GM18519 (cell line): ENCODE results near the gene RPGR.

Source experiments
- ATAC-seq: cut with Tn5 transposase; IDR thresholded peaks from one replicate; pipeline ENCODE4 v1.9.1; 2021; ENCODE audit warnings: mild to moderate bottlenecking, moderate library complexity; ENCODE audit not compliant: unreplicated experiment, low FRiP score

The RPGR gene, protein sequence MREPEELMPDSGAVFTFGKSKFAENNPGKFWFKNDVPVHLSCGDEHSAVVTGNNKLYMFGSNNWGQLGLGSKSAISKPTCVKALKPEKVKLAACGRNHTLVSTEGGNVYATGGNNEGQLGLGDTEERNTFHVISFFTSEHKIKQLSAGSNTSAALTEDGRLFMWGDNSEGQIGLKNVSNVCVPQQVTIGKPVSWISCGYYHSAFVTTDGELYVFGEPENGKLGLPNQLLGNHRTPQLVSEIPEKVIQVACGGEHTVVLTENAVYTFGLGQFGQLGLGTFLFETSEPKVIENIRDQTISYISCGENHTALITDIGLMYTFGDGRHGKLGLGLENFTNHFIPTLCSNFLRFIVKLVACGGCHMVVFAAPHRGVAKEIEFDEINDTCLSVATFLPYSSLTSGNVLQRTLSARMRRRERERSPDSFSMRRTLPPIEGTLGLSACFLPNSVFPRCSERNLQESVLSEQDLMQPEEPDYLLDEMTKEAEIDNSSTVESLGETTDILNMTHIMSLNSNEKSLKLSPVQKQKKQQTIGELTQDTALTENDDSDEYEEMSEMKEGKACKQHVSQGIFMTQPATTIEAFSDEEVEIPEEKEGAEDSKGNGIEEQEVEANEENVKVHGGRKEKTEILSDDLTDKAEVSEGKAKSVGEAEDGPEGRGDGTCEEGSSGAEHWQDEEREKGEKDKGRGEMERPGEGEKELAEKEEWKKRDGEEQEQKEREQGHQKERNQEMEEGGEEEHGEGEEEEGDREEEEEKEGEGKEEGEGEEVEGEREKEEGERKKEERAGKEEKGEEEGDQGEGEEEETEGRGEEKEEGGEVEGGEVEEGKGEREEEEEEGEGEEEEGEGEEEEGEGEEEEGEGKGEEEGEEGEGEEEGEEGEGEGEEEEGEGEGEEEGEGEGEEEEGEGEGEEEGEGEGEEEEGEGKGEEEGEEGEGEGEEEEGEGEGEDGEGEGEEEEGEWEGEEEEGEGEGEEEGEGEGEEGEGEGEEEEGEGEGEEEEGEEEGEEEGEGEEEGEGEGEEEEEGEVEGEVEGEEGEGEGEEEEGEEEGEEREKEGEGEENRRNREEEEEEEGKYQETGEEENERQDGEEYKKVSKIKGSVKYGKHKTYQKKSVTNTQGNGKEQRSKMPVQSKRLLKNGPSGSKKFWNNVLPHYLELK

DNA sequence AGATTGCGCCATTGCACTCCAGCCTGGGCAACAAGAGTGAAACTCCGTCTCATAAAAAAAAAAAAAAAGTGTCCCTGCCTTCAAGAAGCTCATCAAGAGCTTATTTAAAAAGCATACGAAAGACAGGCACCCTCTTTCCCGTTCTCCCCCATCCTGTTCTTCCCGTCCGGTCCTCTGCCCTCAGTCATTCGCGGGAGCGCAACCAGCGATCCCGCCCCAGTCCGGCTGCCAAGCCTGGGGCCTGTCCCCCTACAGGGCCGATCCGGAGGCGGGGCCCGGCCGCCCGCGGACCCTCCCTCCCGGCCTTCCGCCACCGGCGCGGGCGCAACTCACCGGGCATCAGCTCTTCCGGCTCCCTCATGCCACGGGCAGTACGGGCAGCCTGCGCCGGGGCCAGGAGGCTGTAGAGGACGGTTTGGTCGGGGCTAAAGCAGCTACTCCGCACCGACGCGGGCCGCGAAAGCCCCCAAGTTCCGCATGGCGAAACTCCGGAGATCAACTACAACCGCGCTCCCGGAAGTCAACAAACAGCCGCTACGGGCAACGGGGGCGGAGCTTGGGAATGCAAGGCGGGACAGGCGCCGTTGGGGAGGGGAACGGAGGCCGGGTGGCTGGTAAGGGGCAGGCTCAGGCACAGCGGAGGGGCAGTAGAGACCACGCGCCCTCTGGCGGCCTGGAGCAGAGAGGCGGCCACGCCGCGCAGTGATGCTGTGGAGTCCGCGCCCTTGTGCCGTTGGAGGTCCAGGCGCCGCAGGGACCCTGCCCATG is at the start of gene RPGR:
Gene RPGR, minus strand, starts transcription at position 503 of the 768 bp plus-strand sequence. Its CDS starts 142 bp downstream, at position 361.
- ATAC-seq: peak; percentile 92

DNA sequence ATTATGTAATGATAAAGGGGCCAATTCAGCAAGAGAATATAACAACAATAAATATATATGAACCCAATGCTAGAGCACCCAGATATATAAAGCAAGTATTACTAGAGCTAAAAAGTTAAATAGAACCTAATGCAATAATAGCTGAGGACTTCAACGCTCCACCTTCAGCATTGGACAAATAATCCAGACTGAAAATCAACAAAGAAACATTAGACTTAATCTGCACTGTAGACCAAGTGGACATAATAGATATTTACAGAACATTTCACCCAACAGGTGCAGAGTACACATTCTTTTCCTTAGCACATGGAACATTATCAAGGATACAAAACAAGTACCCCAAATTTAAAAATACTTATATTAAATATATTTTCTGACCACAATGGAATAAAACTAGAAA is 49.4 kb upstream of the RPGR start:
- ATAC-seq: no peak

DNA sequence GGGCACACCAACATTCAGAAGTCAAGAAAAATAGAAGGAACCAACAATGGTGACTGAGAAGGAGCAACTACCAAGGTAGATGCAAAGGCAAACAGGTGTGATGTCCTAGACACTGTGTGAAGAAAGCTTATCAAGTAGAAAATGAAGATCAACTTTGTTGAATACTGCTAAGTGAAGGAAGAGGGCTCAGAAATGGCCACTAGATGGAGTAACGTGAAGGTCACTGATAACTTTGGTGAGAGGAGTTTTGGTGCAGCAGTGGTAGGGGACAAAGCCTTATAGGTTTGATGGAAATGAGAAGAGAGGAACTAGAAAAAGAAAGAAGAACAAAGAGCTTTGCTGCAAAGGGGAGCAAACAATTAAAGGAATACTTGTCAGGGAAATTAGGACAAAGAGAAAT is 48.6 kb upstream of the RPGR start:
- ATAC-seq: no peak

DNA sequence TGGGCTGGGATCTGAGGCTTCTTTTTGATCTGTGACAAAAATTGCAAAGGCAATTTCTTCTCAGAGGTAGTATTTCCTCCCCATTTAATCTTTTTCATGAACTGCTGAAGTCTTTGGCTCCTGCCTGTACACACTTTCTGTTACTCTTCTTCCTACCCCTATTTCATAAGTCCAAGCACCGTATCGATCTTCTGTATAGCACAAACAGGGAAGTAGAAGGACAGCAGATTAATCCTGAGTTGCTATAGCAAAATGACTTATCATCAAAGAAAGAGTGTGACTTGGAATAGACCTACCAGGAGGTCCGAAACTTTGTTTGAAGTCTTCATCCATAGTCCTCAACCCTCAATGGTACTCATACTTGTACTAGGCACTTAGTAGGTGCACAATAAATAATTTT is 47.1 kb upstream of the RPGR start:
- no peak for ATAC-seq

DNA sequence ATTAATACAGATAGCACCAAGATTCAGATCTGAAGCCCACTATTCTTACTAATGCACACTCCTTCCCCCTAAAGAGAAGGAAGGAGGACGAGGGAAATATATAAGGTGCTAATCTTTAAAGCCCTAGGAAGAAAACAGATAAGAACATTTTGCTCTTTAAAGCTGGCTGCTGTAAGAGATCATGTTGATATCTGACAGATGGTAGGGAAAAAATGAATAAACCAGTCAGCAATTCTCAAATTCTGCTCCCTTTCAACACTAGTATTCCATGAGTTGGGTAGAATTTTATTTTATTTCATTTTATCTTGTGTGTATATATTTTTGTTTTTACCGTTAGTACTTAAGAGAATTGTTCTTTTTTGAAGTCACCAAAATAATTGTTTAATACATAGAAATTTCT is 44.3 kb upstream of the RPGR start:
- ATAC-seq: no peak

DNA sequence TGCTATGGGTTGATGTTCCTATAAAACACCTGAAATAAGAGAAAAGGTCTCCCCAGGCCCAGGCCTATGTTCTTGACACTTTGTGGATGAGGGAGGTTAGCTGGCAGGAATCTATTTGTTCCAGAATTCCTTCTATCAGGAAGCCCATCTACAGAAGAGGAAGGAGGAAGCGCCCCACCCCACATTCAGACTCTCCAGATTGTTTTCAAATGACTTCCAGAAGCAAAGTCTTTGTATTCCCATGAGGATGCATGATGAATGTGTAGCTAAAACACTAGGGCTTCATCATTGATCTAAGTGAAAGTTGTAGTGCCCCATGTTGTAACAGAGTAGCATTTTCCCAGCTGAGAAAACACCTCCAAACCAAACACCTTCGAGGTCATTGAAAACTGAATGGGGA is 41.5 kb upstream of the RPGR start:
- no peak for ATAC-seq

DNA sequence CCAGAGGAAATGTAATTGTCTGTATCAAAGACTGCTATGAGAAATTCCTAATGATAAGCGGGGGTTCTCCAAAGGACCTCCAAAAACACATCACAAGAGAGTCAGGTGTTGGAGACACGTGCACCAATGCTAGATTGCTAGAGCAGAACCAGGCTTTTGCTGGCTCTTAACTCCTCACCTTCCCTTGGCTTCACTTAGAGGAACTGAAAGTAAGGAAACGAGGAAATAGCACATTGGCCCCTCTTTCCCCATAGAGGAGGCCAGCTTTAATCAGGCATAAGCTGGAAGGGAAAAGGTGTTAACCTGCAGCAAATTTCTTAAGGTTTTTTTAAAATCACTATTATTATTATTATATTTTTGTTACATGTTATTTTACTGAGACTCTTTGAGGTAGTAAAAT is 38.6 kb upstream of the RPGR start:
- no peak for ATAC-seq

DNA sequence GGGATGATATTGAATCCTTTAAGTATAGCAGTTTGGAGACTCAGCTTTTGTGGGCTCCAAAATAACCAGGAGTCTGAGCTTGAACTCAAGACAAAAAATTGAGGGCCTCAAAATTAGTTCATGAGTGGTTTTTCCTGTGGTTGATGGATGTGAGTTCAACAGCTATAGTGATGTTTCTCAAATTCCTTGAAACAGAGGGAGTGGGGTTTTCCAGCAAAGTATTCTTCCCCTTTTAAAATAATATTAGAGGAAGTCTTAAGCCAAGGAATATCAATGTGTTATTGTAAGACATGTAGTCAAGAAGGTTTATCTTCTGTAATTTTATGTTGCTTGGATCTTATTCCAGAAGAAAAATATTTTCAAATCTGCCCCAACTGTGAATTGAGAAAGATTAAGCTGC is 35.7 kb upstream of the RPGR start:
- ATAC-seq: no peak

DNA sequence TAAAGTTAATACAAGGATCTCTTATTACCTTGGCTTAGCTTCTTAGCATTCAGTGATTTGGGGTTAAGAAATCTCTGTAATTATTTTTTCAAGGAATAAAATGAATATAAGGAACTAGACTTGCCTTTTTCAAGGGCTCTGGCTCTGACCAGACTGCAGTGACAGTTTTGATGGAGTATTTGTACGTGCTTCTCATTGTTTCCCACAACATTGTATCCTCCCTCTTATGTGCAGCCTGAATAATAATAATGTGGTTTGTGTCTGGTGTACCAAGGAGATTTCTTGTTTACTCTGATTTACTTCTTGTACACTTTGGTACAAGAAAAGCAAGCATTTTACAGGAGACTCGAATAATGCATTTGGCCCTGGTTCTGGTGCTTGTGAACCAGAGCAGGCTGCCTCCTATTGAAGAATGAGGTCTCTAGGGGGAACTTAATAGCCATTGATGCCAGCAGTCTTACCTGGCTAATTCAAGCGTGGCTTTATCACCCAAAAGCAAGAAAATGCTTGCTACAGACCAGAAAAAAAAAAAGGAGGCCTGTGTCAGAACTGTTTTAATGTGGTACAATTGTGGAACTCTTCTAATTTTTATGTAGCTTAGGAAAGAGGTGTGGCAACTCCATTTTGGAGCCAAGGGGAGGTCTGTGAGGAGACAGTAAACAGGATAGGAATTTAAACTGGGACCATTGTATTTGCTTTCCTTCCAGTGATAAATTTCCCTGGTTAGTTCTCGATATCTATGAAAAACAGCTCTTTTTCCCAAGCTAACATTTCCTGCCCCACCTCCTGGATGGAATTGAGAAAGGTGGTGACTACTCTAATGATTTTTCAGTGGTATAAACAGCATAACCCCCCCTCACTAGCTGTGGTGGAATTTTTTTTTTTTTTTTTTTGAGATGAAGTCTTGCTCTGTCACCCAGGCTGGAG is 30.7 kb upstream of the RPGR start:
- ATAC-seq: no peak

DNA sequence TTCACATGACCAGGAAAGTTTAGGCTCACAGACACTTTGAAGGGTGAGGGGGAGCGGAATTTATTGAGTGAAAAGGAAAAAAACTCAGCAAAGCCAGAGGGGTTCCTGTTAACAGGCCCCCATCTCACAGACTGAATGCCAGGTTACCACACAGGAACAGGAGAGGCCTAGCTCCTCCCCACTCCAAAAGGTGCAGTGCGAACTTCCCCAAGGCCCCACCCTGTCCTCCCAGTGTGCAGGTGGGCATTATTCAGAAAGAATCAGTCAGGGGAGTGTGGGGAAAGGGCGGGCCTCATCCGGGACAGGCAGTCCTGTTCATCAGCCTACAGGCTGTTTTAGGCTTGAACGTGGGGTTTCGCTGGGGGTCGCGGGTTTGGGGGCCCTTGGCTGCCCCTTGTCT is 29.1 kb upstream of the RPGR start:
- ATAC-seq: no peak

DNA sequence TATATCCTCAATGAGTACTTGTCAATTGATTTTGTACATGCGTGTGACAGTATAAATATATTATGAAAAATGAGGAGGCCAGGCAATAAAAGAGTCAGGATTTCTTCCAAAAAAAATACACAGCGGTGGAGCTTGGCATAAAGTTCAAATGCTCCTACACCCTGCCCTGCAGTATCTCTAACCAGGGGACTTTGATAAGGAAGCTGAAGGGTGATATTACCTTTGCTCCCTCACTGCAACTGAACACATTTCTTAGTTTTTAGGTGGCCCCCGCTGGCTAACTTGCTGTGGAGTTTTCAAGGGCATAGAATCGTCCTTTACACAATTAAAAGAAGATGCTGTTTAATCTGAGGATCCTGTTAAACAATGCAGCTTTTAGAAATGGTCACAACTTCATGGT is 25.1 kb upstream of the RPGR start, which contains the start of gene OTC:
Gene OTC, plus strand, starts transcription at position 243 of the 400 bp plus-strand sequence. Its CDS starts 93 bp downstream, at position 336.
- no peak for ATAC-seq

DNA sequence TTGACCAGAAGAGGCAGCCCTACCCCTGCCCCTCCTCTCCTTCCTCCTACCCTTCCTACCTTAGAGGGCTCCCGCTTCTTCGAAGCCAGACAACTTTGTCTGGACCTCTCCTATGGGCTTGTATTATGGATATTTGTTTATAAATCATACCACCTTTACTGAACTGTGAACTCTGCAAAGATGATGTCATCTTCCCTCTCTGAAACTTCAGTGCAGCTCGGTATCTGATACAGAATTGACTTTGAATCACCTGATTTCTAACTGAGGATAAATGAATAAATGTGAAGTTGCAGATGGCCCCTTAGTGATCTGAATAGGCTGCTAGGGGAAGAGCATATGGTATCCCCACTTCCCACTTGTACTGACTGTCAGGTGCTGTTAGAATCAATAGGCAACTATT is 24.0 kb upstream of the RPGR start:
- no peak for ATAC-seq

DNA sequence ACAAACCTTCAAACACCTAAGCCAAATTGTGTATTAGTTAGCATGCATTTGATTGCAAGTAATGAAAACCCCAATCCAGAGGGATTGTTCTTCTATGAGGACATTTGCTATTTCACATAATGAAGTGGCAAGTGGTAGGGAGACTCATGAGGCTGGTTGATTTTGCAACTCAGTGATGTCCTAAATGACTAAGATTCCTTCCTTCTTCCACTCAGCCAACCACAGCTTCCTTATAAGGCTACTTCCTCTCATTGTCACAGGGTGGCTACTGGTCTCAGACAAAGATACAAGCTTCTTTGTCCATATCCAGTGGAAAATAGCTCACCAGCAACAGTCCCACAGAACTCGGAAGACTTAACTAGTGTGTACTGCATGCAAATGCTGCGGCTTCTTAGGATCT is 19.8 kb upstream of the RPGR start:
- ATAC-seq: peak; percentile 88

DNA sequence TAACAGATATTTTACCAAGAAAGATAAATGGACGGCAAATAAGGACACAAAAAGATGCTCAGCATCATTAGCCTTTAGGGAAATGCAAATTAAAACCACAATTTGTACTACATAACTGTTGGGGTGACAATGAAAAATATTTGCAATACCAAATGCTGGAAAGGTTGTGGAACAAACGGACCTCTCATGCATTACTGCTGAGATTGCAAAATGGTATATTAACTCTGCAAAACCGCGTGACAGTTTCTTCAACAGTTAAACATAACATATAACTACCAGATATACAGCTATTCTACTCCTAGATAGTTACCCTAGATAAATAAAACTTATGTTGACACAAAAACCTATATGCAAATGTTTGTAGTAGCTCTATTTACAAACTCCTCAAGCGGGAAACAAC is 18.8 kb upstream of the RPGR start:
- no peak for ATAC-seq

DNA sequence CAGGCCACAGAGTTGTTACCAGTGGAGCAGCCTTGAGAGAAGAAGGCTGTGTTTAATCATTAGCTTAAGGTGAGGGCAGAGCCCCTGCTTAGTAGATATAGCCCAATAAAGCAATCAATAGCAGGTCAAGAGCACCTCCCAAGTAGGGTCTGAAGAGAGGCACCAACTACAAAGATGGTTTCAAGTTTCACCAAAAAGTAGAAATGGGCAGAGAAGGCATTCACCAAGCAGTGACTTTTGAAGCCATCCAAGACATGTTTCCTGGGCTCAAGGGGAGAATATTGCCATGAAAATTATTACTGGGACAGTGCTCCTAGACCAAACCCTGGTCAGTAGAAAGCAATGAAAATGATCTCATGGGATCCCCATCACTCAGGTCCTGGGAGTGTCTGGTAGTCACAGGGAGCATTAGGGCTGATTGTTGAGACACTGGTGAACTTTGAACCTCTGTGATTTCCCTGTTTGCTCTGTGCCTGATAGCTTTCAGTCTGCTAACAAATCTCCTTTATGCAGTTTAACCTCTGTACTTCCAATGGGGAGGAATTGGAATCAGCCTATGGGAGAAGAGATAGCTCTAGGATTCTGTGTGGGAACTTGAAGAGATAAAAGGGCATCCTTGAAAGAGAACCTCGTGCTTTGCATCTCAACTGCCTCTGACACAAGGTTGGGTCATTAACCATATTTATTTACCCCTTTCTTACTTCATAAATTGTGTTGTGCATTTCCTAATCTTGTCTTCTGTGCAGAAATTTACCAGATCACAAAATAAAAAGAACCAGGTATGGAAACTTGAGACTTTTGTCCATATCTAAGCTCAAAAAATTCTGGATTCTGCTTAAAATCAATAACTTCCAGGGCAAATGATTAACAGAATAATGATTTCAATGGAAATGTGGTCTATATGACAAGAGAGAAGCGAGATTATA is 15.8 kb upstream of the RPGR start:
- no peak for ATAC-seq

DNA sequence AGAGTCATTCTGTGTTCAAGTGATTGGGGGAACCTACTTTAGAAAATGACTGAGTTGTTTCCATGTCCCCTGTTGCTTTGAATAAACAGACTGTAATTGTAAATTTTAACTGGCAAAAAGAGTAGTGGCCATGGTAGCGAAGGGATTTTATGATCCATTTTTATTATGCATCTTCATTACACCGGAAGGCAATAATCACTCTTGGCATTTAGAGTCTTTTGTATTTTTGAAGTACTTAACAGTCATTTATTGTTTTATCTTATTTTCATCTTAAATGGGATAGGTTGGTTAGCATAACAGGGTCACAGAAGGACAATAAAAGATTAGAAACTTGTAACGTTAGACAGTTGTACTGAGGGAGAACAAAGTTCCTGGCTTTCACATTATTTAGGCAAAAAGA is 14.1 kb upstream of the RPGR start:
- no peak for ATAC-seq

DNA sequence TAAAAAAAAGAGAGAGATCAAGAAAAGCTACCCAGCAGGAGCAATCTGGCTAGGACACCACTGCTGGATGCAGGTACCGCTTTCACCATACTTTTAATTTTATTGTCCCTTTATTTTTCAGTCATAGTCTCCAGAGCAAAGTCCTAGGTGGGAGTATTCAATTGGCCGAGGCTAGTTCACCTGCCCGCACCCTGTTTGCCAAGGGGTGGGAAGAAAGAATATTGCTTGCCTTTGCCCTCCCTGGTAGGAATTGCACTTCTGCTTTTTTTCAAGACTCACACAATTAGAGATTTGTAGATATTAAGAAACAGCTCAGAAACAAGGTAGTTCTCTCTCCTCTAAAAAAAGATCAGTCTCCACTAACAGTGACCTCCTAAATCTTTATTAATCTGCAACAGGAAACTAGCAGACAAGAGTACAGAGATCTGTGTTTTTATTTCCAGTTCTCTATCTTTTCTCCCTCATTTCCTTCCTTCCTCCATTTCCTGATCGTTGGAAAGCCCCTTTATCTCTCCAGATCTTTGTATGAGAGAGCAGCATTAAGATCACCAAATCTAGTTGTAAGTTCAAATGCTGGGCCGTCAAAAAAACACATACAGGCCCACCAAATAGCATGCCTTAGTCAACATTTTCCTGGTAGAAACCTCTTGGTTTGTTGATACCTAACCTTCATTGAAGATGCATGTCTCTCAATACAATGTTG is 9.4 kb upstream of the RPGR start:
- ATAC-seq: no peak

DNA sequence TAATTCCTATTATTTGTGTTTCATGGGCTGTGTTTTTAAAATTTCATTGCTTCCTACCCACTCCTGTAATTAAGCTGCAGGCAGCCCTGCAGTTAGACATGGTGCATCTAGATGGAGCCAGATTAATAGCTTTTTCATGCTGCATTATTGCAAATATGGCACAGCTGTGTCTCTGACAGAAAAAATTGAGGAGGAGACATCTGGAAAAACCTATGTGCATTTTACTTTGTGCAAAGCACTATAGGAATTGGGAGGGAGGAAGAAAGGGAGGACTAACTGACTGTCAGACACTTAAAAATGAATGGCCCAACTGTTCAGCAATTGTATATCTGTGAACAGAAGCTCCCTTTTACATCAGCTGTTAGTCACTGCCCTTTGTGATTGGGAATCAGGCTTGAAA is 8.1 kb upstream of the RPGR start:
- no peak for ATAC-seq
